IPS-NIHi11 (cell line): ENCODE data around the gene CPLX1.
"Not testable (repeated sequence)": the region's sequence is repeated elsewhere in the genome, so short reads cannot be mapped to it uniquely, and the experiment has no call there.

Experiments used
- DNase-seq: peaks from one replicate; pipeline ENCODE4 v3.0.0; 2012; ENCODE audit warnings: mixed read lengths, low spot score

CPLX1 gene

DNA sequence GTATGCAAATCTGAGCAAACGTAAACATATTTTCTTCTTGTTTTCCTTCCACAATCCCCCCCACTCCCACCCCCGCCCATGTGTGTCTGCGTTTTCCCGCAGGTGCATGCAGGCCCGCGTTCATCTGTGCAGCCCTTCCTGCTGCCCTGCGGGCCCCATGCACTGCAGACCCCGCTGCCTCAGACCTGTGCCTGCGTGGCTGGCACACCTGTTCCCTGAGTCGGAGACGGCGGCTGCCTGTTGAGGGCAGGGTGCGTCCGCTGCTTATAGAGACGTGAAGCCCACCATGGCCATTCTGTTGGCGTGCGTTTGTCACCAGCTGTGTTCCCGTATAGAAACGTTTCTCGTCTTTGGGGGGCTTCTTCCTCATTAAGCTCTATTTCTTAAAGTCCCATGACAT, 68.8 kb downstream of the CPLX1 start:
- DNase-seq, result no peak

DNA sequence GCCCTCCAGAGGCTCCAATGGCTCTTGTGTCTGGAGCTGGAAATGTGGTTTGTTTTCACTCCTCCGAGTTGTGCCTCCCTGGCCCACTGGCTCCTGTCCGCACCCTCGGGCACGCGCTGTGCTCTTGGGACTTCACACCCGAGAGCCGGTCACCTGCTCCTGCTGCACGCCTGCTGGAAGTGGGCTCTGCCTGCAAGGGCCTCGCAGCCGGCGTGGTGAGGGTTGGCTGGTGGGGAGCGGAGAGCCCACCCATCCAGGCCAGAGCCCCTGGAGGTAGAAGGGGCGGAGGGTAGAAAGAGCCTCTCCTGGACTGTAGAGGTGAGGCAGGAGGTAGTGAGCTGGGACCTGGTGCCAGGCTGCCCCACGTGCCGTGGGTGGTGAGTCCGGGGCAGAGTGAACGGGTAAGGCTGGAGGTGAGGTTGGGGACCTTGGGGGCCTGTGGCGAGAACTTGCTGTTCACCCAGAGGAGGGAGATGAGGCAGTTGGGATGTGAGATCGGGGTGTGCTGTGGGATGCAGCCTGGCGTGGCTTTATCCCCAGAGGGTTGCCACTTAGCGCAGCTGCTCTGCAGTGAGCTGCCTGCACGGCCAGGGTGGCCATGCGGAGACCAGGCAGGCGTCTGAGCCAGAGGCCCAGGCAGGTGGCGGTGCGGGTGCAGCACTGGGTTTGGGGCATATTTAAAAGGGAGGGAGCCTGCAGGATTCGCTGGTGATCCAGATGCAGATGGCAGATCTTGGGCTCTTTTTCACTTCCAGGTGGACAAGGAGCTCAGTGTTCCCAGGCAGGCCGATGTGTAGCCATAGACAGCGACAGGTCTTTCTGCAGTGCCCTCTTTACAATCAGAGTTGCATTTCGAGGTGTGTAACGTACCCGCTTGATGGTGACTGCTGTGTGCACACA, 71.5 kb downstream of the CPLX1 start:
- DNase-seq, result no peak

DNA sequence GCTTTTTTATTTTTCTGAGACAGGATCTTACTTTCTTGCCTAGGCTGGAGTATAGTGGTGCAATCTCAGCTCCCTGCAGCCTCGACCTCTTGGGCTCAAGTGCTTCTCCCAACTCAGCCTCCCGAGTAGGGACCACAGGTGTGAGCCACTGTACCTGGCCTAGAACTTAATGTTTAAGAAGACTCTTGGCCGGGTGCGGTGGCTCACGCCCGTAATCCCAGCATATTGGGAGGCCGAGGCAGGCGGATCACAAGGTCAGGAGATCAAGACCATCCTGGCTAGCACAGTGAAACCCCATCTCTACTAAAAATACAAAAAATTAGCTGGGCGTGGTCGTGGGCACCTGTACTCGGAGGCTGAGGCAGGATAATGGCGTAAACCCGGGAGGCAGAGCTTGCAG, 72.7 kb downstream of the CPLX1 start:
- not testable (repeated sequence) for DNase-seq

DNA sequence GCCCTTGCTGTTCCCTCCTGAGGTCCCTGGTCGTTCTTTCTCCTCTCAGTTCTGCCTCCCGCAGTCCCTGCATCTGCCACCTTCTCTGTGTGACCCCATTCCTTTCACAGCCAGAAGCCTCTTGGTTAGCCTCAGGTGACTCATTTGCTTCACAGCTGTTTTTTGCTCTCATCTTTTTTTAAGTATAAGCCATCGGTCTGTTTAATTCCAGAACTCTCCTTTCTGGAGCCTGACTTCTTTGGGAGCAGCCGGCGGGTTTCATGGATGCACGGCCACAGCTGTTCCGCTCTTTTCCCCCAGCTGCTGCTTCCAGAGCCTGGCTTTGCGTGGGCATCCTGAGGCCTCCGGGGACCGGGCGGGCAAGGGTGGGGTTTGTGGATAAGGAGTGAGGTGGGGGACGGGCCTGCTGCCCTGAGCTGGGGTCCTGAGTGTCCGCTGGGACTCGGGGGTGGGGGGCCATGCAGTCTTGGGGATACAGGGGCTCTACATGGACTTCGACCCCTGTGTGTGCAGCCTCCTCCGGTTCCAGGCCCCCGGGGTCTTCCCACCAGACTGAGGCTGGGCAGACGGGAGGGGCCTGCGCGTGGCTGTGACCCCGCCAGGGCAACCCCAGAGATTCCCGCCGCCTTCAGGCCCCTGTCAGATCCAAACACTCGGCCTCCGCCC, 73.6 kb downstream of the CPLX1 start:
- DNase-seq, result no peak

DNA sequence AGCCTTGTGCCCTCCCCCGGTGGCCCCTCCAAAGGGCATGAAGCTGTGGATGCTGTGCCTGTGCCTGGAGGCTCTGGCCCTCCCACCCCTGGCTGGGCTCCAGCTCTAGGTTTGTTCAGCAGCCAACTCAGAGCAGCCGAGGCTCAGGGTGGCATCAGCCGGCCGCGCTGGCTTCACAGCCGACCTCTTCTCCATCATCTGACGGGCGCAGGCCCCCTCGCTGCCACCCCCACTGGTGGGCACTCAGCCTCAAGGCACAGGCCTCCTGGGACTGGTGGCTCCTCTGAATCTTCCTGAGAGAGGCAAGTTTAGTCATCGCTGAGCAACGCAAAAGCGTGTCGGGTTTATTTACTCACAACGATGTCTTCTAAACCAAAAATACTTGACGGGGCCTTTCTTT, 74.3 kb downstream of the CPLX1 start:
- no peak for DNase-seq

DNA sequence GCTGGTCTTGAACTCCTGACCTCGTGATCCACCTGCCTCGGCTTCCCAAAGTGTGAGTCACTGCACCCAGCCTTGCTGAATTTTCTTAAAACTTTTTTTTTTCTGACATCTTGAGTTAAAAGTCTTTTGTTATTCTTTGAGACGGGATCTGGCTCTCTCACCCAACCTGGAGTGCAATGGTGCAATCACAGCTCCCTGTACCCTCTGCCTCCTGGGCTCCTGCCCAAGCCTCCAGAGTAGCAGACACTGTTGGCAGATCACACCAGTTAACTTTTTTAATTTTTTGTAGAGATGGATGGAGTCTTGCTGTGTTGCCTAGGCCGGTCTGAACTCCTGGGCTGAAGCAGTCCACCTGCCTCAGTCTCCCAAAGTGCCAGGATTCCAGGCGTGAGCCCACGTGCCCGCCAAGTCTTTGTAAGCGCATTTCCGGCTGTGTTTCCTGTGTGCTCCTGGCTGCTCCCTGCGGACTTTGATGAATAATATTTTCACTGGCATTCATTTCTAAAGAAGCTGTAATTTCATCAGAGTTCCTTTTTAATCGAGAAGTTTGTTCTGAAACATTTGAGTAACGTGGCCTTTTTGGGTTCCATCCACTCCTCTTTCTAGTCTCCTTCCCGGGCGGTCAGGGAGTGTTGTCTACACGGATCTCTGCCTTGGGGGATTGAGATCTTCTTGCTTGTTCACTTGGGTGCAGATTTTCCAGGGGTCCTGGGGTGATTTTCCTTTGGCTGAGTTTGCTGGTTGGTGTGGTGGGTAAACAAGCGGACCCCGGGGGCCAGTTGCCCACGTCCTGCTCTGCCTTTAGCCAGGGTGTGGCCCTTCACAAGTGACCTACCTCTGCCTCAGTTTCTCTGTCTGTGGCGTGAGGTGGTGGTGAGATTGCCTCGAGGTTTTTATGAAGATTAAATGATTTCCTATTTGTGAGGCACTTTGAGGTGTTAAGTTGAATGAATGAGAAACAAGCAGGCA, 75.9 kb downstream of the CPLX1 start:
- DNase-seq, result no peak

DNA sequence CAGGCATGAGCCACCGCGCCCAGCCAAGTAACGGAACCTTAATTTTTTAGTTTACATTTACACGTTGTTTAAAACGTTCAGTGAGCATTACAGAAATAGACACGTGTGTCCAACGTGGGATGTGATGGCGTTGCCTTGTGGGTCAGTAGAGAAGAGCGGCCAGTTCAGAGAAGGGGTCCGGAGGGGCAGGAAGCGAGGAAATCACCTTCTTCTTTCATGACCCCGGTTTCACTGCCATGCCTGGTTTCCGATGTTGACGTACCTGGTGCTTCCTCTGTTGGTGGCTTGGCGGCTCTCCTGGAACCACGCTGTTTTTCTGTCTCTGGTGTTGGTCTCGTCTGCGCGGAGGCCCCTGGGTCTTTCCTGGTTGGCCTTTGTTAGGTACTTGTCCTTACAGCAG, 77.5 kb downstream of the CPLX1 start:
- DNase-seq, result no peak

DNA sequence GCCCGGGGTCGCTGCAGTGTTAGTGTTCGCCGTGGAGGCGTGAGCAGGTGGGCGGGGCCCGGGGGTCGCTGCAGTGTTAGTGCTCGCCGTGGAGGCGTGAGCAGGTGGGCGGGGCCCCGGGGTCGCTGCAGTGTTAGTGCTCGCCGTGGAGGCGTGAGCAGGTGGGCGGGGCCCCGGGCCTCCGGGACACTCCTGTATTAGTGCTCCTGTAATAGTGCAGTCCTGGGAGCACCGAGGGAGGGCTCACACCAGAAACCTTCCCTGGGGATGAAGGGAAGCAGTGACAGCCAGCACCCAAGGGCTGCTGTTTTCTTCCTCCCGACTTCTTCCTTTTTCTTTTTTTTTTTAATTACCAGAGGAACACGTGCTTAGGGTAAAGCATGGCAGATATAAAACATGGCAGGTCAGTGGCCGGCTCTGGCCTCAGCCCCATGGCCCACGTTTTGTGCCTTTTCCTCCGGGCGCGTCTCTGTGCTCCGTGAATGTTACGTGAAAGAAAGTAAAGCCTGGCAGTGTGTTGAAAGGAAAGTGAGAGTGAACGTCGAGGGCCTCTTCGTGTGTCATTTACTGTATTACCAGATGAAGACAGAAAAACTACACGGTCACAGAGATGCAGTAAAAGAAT, 78.3 kb downstream of the CPLX1 start:
- no peak for DNase-seq

DNA sequence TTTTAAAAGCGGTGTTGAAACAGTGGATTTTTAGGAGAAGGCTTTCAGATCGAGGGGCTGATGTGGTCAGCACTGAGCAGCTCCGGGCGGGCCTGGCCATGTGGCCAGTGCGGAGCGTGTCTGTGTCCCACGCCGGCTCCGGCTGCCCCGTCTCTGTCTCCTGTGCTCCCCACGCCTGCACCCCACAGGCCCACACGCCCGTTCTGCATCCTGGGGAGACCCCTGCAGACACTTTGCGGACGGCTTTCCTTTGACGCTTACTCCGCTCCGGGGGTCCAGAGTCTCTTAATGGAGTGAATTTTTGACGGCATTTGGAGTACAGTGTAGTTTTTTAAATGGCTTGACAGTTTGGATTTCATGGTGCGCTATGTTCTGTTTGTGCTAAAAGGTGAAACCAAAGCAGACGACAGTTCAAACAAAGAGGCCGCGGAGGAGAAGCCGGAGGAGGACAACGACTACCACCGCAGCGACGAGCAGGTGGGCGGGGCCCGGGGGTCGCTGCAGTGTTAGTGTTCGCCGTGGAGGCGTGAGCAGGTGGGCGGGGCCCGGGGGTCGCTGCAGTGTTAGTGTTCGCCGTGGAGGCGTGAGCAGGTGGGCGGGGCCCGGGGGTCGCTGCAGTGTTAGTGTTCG, 81.6 kb downstream of the CPLX1 start:
- no peak for DNase-seq

DNA sequence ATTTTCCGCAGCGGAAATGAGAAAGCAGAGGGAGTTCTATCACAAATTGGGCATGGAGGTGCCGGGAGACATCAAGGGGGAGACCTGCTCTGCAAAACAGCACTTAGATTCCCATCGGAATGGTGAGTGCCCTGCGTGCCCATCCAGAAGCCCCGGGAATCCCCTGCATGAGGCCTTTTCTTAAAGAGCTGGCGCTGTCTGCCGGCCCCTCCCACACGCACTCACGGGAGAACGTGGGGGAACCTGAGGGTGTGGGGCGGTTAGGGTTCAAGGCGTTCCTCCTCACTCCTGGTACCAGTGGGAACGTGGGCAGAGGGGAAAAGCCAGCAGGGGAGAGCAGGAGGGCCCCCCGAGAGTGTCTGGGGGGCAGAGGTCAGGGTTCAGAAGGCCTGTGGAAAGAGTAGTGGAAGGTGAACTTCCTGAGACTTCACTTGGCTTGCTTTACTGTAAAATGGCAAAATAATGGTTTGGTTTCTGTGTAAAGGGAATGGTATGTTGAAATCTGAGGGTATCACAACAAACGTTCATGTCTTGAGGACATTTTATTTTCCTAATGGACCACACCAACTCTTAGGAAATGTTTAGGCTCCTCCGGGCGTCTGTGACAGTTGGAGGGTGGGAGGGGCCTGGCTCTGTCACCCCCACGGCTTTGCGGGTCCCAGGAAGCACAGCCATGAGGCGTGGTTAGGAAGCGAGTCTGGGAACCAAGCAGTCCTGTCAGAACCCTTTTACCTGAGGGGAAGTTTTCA, 82.3 kb downstream of the CPLX1 start:
- no peak for DNase-seq

DNA sequence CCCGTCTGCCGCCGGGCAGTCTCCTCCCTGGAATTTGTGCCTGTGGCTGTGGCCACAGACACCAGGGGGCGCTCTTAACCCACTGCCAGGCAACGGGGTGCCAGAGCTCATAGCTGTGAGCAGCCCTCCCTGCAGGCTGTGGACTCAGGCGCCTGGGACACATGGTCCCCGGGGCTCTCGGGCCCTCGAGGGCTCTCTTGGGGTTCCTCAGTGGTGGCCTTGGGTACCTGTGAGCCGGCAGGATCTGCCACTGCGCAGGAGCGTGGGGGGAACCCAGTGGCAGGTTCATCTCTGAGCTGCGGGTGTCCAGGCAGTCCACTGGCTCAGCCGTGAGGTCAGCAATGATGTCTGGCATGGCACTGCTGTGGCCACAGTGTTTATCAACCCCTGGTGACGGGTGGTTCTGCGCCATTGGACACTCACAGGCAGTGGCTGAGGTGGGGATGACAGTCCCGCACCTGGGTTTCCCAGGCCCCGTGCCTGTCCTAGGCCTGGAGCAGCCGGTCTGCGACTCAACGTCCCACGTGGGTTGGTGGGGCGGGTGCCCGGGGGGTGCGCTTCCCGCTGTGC, 83.1 kb downstream of the CPLX1 start:
- DNase-seq, result peak; percentile 98

DNA sequence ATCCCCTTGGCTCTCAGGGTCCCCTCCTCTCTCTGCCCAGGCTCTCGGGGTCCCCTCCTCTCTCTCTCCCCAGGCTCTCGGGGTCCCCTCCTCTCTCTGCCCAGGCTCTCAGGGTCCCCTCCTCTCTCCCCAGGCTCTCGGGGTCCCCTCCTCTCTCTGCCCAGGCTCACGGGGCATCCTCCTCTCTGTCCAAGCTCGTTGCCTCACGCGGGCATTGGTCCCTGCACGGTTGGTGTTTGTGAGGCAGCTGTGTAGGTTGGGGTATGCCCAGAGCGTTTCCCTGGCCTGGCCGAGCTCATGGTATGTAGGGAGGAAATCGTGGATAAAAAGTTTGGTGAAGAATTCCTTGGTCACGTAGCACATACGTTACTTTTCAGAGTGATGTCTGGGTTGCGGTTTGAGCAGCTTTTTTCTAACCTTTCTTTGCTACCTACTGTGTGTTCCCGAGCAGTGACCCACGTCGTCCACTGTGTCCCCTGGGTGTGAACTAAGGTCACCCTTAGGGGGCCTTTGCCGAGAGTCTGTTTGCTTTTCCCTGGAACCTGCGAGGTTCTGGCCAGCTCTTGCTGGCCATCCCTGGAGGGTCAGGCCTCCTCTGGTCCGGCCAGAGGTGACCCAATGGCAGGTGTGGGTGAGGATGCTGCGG, 83.7 kb downstream of the CPLX1 start:
- no peak for DNase-seq

DNA sequence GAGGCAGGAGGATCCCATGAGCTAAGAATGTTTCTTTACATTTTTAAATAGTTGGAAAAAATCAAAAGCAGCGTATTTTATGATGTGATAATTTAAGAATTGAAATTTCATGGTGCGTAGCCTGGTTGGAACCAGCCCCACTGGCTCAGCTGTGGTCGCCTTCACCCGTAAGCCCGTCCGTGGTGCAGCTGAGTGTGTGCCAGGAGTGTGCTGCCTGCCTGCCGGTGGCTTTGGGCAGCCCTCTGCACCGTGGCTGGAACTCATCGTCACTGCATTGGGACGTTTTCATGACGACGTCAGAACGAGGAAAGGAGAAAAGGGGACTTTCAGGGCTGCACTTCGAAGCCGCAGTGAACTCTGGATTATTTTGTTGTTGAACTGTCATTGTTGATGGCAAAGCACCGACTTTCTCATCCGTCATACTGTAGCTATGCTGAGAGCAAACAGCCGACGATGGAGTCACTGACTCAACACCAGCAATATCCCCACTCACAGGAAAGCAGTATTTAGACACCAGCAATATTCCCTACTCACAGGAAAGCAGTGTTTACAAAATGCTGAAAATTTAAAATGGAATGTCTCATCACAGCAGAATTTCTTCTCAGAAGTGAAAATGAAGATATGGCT, 85.2 kb downstream of the CPLX1 start:
- no peak for DNase-seq

DNA sequence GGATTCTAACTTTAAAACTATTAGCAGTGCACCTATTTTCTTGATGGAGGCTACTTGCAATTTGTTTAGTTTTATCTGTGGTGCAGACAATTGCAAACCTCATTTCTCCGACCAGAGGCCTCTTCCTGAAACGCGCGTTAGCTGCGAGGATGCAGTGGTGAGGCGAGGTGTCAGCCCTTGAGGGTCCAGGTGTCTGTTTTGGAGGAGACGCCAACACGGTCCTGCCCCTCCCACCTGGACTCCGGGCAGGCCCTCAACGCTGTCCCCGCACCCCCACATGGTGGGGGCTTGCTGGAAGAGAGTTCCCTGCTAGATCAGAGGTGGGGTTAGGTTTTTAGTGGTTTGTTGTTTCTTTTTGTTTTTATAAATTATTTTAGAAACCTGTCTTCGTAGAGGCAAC, 85.9 kb downstream of the CPLX1 start:
- DNase-seq, result no peak

DNA sequence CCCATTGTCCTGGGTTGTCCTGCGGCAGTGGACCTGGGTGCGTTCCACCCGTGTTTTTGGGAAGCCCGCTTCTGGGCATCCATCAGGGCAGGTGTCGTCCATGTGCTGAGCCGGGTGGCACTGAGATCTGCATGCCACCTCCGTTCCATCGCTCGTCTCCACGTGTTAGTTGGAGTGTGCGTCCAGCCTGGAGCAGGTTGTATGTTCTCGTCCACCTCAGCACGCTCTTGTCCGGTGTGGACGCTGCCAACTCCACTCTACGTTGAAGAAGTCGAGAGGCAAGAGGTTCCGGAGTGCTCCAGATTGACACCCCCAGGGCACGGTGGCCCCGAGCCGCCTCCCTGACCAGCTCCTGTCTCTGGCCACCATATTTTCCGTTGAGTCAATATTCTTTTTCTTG, 86.4 kb downstream of the CPLX1 start:
- DNase-seq, result no peak

DNA sequence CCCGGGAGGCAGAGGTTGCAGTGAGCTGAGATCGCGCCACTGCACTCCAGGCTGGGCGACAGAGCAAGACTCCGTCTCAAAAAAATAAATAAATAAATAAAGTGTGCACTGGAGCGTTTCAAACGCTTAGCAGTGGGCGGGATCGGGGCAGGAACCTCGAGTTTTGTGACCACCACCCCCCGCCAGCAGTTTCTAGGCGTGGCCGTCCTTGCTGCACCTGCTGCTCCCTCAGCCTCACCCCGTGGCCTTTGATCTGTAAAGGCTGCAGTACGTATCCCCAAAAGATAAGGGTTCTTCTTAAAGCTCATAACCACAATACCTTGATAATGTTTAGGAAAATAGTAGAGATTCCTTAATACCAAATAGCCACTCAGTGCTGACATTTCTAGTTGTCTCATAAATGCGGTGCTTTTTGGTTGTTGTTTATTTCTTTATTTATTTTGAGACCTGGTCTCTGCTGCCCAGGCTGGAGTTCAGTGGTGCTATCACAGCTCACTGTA, 87.1 kb downstream of the CPLX1 start:
- no peak for DNase-seq

DNA sequence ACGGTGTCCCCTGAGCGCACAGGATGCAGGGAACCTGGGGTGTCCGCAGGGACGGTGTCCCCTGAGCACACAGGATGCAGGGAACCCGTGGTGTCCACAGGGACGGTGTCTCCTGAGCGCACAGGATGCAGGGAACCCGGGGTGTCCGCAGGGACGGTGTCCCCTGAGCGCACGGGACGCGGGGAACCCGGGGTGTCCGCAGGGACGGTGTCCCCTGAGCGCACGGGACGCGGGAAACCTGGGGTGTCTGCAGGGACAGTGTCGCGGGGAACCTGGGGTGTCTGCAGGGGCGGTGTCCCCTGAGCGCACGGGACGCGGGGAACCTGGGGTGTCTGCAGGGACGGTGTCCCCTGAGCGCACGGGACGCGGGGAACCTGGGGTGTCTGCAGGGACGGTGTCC, 89.4 kb downstream of the CPLX1 start:
- not testable (repeated sequence) for DNase-seq

DNA sequence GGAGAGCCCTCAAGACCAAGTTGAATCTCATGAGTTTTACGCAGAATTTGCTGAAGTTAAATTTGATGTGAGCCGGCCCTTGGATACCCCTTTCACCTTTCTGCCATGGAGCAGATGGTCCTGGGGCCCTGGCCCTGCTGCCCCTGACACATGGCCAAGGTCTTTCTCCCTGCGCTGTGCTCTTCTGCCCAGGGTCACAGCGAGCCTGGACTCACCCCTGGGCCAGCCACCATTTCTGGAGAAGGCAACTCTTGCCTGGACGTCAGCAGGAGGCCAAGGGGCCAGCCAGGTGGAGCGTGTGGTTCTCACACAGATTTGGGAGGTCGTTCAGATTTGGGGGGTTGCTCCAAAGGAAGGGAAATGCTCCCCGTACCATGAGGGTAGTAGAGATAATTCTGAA, 90.3 kb downstream of the CPLX1 start:
- DNase-seq, result no peak
